GM11168 (cell line): ENCODE results near the gene C1QTNF5.
"Not testable (repeated sequence)": the region's sequence is repeated elsewhere in the genome, so short reads cannot be mapped to it uniquely, and the experiment has no call there.

Experiments used
- in situ Hi-C: fragments of 300-500 bp; cut with MboI; formaldehyde crosslinking; loops from one replicate; pipeline ENCODE4 v1.12.0; 2022; ENCODE audit warnings: low sequenced_read_pairs; ENCODE audit not compliant: unreplicated experiment

The C1QTNF5 gene, protein sequence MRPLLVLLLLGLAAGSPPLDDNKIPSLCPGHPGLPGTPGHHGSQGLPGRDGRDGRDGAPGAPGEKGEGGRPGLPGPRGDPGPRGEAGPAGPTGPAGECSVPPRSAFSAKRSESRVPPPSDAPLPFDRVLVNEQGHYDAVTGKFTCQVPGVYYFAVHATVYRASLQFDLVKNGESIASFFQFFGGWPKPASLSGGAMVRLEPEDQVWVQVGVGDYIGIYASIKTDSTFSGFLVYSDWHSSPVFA

DNA sequence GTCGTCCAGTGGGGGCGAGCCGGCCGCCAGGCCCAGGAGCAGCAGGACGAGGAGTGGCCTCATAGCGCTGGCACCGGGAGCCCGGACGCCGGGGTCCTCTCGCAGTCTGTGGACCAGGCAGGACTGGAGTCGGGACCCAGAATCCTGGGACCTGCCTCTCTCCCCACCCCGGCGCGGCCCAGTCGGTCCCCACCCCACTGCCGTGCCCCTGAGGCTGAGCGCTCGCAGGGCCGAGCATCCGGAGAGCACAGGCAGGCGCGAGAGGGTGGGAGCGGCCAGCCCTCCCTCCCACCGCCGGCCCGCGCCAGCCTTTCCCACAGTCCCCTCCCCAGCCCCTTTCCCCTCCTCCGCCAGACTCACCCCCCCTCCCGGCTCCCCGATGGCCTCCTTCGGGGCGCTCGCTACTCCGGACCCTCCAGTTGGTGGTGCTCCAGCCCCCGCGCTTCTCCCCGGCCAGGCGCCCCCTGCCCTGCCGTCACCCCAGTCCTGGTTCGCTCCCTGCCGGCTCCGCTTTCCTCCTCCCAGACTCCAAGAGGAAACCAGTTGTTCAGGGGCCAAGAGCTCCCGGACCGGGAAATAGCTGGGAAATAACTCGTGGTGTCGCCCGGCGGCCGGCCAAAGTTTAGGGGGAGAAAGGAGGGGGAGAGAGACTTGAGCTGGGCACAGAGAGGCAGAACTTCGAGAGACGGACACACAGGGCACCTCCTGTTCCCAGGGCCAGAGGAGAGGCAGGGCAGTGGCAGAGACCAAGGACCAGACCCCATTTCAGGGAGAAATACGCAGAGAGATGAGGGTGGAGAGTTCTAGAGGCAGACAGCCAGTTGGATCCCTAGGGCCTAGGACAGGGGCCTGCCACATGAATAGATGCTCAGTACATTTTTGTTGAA, at the start of gene C1QTNF5:
C1QTNF5 (minus strand) TSS at position 549 of the 887 bp plus-strand sequence; CDS start at position 63, 486 bp downstream.
- in situ Hi-C loops = no loop called here

DNA sequence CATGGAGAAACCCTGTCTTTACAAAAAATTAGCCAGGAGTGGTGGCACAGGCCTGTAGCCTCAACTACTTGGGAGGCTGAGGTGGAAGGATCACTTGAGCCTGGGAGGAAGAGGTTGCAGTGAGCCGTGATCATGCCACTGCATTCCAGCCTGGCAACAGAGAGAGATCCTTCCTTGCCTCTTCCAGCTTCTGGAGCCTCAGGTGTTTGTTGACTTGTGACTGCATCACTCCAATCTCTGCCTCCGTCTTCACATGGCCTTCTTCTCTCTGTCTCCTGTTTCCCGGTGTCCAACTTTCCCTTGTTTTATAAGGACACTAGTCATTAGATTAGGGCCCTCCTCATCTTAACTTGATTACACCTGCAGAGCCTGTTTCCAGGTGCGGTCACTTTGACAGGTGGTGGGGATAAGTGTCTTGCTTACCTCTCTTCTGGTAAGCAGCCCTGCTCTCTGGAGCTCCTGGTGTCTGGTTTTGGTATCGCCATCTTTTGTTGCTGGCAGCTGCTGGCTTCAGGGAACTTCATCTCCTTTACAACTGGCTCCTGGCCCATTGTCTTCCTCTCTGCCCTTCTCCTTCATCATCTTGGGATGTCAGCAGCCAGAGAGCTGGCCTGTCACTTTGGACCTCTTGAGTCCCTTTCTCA, 49.0 kb upstream of the C1QTNF5 start:
- in situ Hi-C loops = no loop called here

DNA sequence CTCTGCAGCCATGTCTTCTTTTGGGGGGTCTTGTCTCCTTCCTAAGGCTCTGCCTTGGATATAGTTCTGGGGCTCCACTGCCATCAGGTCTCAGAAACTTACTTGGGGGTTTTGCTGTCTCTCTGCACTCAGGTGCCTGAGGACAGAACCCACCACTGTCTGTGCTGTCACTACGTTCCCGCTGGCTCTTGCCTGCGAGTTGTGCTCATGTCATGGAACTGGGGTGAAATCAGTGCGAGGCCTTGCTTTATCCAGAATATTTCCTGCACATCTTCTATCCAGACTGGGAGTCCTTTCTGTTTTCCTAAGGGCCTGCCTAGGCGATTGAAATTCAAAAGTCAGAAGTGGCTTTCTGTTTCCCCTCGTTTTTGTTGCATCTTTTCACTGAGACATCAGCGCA, 47.4 kb upstream of the C1QTNF5 start:
- in situ Hi-C loops = no loop called here

DNA sequence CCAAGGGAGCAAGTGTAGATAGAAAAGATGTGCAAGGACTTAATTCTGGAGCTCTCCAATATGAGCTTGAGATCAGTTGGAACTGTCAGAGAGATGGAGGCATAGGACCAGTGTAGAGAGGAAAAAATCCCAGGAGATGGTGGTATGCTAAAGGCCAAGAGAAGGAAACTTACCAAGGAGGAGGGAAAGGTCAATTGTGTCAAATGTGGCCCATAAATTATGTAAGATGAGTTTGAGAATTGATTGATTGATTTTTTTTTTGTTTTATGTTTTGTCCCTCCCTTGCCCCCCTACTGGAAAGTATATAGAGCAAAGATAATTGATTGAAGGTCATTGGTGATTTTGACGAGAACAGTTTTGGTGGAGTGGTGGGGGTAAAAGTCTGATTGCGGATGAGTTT, 43.6 kb upstream of the C1QTNF5 start:
- in situ Hi-C loops = no loop called here

DNA sequence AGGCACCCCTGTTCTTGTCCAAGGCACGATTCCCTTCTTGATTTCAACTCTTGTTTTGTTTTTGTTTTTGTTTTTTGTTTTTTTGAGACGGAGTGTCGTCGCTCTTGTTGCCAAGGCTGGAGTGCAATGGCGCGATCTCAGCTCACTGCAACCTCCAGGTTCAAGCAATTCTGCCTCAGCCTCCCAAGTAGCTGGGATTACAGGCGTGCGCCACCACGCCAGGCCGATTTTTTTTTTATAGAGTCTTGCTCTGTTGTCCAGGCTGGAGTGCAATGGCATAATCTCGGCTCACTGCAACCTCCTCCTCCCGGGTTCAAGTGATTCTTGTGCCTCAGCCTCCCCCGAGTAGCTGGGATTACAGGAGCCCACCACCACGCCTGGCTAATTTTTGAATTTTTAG, 41.8 kb upstream of the C1QTNF5 start:
- in situ Hi-C loops = not testable (repeated sequence)

DNA sequence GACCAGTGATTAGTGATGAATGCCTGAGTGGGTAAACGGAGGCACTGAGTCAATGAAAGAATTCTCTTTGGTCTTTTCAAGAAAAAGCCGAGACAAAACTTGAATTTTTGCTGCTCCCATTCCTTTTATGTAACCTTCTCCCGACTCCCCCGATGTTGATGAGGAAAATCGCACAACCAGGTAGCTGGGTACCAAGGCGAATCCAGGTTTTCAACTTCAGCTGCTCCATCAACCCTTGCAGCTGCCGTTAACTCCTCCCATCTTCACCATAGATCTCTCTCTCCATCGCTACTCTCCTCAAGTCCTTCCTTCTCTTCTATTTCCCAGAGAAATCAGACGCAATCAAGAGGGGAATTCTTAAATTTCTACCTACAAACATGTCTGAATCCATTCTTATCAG, 41.4 kb upstream of the C1QTNF5 start:
- in situ Hi-C loops = no loop called here

DNA sequence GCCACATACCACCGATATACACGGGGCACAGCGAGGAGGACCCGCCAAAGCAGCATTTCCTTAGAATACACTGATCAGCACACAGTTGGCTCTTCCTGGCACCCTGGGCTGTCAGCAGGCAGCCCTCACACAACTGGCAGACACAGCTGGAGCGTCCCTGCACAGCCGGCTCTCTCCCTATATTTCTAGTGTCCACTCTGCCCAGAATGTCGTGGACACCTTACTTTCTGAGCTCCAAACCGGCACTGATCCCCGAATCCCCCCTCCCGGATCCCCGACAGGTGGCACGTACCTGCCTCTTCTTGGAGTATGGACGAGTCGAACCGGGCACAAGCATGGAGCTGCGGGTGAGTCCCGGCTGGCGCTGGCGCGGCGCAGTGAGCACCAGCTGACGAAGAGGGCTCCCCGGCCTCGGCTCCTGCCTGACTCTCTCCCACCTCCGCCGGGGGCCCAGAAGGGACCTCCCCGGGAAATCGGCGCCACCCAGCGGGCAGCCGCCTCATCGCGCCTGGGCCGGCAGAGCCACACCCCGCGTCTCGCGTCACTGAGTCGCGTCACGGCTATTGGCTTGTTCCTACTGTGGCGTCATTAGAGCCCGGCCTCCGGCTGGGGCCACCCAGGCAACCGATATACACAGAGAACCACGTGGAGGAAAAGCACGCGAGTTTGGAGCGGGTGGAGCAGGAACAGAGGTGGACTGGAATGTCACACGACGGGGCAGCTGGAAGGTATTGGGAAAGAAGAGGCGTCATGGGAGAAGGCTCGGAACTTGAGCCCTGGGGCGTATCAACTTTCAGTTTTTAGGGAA, 40.7 kb upstream of the C1QTNF5 start, which contains the start of gene USP2:
USP2 (minus strand) TSS at position 510 of the 808 bp plus-strand sequence. CDS start 8,210 bp downstream, outside the sequence.
- in situ Hi-C loops = no loop called here

DNA sequence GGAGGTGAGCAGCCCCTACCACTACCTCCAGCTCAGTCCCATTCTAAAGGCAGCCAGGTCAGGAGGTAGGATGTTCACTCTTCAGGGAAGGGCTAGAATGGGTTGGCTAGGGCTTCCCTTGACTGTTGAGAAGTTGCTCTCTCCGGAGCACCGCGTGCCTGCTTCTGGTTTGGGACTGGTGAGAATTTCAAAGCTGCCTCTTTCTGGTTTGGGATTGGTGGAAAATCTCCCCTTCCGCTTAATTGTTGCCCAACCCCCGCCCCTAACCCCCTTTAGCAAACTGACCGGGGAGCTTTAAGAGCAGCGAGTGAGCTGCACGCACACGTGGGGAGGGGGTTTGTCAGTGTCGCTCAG, 40.1 kb upstream of the C1QTNF5 start:
- in situ Hi-C loops = no loop called here

DNA sequence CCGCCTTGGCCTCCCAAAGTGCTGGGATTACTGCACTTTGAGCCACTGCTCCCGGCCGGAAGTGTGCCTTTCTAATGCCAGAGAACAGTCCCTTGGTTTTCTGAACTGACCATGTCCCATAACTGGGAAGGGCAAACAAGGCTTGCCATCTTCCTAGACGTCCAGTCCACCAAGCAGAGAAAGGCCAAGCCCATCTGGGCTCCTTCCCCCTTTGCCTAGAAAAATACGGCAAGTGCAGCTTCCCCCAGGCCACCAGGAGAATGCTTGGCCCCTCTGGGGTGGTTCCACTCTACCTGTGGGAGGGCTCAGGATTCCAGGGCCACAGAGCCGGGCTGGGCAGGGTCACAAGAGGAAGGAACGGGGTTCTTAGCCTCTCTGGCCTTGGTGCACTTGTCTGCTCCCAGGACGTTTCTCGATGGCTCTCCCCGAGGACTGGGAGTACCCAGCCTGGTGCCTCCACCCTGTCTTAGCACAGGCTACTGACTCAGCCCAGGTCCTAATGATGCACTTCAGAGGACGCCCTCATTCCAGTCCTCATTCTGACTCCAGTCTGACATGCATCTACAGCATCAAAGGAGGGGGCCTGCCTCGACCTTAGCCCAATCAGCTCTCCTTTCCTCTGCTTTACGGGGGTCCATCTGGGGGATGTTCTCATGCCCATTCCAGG, 39.6 kb upstream of the C1QTNF5 start:
- in situ Hi-C loops = no loop called here

DNA sequence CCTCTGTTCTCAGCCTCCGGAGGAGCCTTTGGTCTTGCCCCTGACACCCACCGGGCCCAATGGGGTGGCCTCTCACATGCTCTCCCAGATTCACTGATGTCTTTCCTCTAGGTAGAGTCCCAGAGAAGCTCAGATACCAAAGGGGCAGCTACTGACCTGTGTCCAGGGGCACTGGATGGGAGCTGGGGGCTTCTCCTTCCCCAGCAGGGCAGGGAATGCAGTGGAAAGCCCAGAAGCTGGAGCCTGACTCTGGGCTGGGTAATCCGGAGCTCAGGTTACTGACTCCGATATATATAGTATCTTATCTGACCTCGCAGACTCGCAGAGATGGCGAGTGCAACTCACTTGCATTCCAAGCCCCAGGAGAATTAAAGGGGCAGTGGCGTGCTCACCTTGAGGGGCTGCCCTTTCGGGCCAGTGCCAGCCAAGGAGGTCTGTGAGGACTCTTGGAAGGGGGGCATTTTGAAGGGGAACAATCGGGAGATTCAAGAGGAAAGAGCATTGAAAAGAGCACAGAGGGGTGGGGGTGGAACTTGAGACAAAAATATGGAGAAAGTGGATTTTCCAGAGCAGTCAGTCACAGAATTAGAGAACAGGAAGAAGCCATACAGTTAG, 38.3 kb upstream of the C1QTNF5 start:
- in situ Hi-C loops = no loop called here

DNA sequence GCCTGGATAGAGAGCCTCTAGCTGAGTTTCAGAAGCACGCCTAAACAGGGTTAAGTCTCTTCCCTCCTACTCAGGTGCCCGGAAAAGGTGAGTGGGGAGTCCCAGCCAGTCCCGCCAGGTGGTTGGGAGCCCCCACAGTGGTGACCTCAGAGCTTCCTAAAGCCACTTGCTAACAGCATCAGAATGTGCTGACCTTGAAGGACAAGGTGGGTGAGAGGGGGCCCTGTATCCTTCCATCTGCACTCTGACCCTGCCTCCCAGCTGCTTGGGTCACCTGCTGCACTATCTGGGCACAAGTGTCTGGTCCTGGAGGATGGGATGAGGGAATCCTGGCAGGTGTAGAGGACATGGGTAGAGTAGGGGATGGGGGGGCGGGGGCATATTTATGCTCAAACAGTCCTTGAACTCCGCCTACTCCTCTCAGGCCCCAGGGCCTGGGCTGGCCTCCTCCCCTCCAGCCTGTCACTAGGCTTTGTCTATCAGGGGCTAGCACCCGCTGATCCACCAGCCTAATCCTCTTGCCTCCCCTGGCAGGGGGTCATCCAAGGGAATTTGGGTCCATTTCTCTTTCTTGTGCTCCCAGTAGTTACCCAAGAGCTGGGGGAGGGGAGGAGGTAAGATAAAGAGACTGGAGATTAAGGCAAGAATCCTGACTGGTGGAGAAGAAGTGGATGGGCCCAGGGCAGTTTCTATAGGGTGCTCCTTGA, 37.4 kb upstream of the C1QTNF5 start:
- in situ Hi-C loops = no loop called here

DNA sequence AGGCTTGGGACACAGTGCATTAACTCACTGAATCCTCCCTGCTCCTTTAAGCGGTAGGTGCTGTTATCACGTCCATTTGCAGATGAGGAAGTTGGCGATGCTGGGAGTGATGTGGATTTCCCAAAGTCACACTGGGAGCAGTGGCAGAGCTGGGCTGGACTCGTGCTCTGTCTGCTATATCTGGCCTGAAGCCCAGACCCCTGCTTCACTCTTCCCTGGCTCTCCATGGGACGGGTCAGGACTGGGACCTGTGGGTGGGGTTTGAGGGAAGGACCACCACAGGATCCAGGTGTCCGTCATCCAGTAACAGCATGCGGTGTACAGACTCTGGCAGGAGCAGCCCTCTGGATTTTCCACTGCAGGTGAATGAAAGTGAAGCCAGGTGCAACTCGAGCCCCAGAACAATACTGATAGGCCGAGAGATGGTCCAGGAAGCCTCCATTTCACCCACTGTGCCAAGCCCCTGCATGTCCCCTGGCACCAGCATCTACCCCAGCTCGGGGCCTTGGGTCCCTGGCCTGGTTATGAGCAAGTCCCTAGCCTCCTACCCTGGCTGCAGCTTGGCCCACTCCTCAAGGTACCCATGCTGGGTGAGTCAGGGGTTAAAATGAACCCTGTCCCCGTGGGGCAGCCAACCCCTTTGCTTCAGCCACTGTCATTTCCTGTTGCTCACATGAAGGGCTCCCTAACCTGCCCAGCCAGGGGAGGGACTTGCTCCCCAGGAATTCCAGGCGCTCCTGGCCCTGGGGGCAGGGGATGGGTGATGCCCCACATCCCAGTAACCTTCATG, 36.6 kb upstream of the C1QTNF5 start:
- in situ Hi-C loops = no loop called here

DNA sequence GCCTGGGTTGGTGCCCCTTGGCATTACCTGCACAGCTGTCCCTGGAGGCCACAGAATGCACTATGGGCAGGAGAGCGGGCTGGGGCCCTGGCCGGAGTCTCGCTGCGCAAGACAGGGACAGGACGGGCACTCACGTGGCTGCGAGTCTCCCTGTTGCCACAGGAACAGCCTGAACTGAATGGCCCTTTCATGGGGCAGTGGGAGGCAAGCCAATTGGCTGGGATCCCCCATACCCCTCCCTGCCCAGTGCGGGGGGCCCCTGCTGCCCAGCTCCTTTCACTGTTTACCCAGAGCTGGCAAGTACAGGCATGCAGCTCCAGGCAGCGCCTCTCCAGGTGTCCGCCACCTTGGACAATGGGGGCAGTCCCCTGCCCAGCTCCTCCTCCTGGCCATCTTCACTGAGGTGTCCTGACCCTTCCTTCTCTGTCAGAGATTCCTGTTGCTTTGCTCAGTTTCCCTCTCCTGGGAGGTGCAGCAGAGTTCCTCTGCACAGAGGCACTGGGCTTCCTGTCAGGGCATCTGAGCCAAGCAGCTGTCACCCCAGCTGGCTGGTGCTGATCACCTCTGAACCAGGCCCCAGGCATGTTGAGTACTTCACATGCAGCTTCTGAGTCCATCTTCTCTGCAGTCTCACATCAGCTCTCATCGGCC, 35.6 kb upstream of the C1QTNF5 start:
- in situ Hi-C loops = no loop called here

DNA sequence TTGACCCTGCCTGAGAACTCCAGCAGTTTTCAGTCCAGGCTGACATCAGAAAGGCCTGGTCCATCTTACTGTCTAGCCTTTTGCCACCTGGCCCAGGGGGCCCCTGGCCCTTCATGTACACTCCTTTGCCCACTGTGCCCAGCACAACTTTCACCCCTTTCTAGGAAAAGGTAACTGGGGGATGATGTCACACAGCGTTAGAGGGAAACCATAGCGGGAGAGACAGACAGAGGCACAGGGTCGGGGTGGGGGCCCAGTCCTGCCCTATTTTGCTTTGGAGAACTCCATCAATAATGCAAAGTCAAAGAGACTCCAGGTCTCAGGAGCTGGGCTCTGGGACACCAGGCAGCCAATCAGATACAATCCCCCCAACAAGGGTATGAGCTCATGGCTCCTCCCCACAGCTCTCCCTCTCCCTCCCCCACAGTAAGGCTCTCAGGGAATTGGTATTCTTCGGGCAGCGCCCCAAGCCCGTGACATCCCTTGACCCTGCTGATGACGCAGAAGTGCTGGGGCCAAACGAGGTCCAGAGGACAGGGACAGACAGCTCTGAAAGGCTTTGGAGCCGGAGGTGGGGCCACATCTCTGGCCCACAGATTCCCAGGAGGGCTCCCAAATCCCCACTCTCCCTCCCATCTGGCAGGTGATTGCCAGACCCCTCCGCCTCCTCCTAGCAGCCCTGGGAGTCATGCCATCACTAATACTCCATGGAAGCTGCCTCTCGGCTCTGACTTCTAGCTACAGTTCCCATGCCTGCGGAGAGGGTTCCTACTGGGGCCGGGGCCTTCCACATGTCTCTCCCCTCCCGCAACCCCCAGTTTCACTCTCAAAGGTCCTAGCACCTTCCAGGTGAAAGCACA, 34.9 kb upstream of the C1QTNF5 start:
- in situ Hi-C loops = no loop called here

DNA sequence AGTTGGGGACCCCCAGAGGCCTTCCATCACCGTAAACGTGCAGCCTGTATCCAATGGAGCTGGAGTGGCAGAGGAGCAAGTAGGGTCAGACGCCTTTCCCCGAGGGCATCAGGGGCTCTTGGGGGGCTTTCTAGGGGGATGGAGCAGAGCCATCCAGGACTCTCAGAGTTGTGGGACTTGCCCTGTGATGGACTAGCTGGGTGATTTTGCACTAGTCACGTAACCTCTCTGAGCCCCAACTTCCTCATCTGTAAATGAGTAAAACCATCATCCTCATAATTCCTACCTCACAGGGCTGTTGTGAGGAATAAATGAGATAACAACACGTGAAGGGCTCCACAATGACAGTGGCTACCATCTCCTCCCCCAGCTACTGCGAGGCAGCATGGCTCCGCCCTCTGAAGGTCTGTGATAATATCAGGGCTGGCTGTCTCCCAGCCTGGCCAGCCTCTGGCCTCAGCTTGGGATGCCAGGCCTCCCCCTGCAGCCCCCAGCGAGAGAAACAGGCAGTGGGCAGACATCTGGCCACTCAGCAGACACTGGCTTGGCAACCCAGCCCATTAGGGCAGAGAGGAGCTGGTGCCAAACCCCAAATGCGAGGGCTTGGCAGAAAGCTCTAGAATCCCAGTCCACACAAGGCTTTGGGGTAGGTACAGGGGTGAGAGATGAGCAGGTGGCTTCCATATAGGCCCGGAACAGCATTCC, 34.1 kb upstream of the C1QTNF5 start:
- in situ Hi-C loops = no loop called here
